Activated naive CD4-positive, alpha-beta T cell treated with anti-CD3 and anti-CD28 coated beads for 36 hours (primary cell): ENCODE data around the gene DPP6. TPM values are rescaled to one million over a fixed set of nuclear protein-coding genes. Genes with fewer than 3 reads are reported as not detected.

ENCODE experiments used
- CTCF ChIA-PET: fragments of 350-600 bp; sonication (Branson Sonifier 250); formaldehyde crosslinking; loops from one replicate; lab custom pipeline; 2021; ENCODE audit warnings: antibody characterized with exemption; lab: Charles Lee
- DNase-seq: peaks from one replicate; pipeline ENCODE4 v3.0.0-alpha.2; 2020
- H3K27ac Mint-ChIP-seq: one replicate; pipeline ENCODE4 v1.8.0; 2021; ENCODE audit warnings: mild to moderate bottlenecking, mixed read lengths
- H3K27me3 Mint-ChIP-seq: one replicate; pipeline ENCODE4 v1.8.0; 2021; ENCODE audit warnings: low read depth, mixed read lengths
- H3K36me3 Mint-ChIP-seq: one replicate; pipeline ENCODE4 v1.8.0; 2021; ENCODE audit warnings: low read depth, mixed read lengths
- H3K4me1 Mint-ChIP-seq: one replicate; pipeline ENCODE4 v1.8.0; 2021; ENCODE audit warnings: low read depth, mixed read lengths
- H3K4me3 Mint-ChIP-seq: one replicate; pipeline ENCODE4 v1.8.0; 2021; ENCODE audit warnings: mild to moderate bottlenecking, moderate library complexity, mixed read lengths
- H3K9me3 Mint-ChIP-seq: one replicate; pipeline ENCODE4 v1.8.0; 2021; ENCODE audit warnings: mixed read lengths
- intact Hi-C: fragments of 100-400 bp; cut with micrococcal nuclease; formaldehyde crosslinking; loops from one replicate; pipeline ENCODE4 v1.15.1; 2023
- total RNA-seq, 2 experiments: library from RNA; stranded (reverse); gene quantifications; one replicate each; pipeline ENCODE4 v1.2.3, GENCODE V29; 2021

The DPP6 gene
- total RNA-seq, 2 experiments from 2014 or later: not detected

- Mint-ChIP-seq H3K36me3 (no peaks in the 10 kb centered on the region), H3K4me1 (no peaks in the 10 kb centered on the region), H3K27me3 (no peaks in the 10 kb centered on the region), H3K9me3 (peaks cover 2% of the 10 kb centered on the region), H3K4me3 (no peak overlapping the region), H3K27ac (no peak overlapping the region)
- CTCF ChIA-PET: no interaction called here
- intact Hi-C loops: no loop called here
- no peak for DNase-seq
These were observed 286.7 kb downstream of the DPP6 start for GRCh38 chr7:154338701-154339506.

DNA sequence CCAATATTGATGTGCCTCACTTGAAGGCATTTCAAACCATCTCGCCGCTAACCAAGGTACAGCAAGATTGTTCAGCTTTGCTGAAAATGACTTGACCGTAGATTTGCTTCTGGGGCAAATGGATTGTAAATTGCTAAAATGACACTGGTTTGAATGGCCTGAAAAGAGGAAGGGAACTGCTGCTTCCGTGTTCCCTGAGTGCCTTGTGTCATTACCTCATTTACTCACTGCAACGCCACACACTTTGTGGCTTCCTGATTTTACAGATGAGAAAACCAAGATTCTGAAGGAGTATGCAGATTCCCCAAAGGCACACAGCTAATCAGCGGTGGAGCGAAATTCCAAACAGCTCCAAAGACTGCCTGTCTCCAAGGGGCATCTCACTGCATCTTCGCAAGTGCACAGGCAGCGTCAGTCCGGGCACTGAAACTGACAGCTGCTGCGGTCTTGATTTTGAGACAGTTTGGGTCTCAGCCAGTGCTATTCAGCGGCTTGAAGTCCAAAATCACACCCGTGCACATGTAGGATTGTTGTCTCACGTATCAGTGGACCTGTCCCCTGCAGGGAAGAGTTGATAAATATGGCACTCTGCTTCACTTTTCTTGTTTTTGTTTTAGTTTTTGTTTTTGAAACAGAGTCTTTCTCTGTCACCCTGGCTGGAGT, 290.9 kb downstream of the DPP6 start:
- Mint-ChIP-seq H3K4me1 (no peaks in the 10 kb centered on the region), H3K4me3 (no peak overlapping the region), H3K27ac (no peak overlapping the region), H3K27me3 (no peaks in the 10 kb centered on the region), H3K9me3 (peaks cover 2% of the 10 kb centered on the region), H3K36me3 (no peaks in the 10 kb centered on the region)
- DNase-seq: no peak
- CTCF ChIA-PET: no interaction called here
- intact Hi-C loops: no loop called here

GRCh38 chr7:154343778-154344412, 291.7 kb downstream of the DPP6 start:
- no peaks in the 10 kb centered on the region for H3K4me1 Mint-ChIP-seq
- intact Hi-C loops: no loop called here
- H3K27me3 Mint-ChIP-seq: no peaks in the 10 kb centered on the region
- H3K4me3 Mint-ChIP-seq: no peak overlapping the region
- CTCF ChIA-PET: no interaction called here
- H3K36me3 Mint-ChIP-seq: no peaks in the 10 kb centered on the region
- peaks cover 2% of the 10 kb centered on the region for H3K9me3 Mint-ChIP-seq
- no peak for DNase-seq
- H3K27ac Mint-ChIP-seq: no peak overlapping the region

DNA sequence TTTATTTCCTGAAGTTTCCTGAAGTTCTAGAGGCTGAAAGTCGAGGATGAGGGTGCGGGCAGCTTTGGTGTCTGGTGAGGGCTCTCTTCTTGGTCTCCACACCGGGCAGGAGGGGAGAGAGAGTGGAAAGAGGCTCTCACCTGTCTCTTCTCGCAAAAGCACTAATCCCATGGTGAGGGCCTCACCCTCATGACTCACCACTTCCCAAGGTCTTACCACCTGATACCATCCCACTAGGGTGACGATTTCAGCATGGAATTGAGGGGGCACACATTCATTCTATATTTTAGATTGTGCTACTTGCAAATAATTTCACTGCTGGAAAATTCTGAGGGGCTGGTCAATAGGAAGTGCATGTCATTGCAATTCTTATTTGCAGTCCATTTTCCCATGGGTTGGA, 292.9 kb downstream of the DPP6 start:
- Mint-ChIP-seq H3K27me3 (no peaks in the 10 kb centered on the region), H3K4me3 (no peak overlapping the region), H3K27ac (no peak overlapping the region), H3K9me3 (peaks cover 2% of the 10 kb centered on the region), H3K4me1 (no peaks in the 10 kb centered on the region), H3K36me3 (no peaks in the 10 kb centered on the region)
- no peak for DNase-seq
- intact Hi-C loops: no loop called here
- CTCF ChIA-PET: no interaction called here

- intact Hi-C loops: no loop called here
- H3K36me3 Mint-ChIP-seq: no peaks in the 10 kb centered on the region
- H3K27me3 Mint-ChIP-seq: no peaks in the 10 kb centered on the region
- peaks cover 2% of the 10 kb centered on the region for H3K9me3 Mint-ChIP-seq
- H3K27ac Mint-ChIP-seq: no peak overlapping the region
- no peaks in the 10 kb centered on the region for H3K4me1 Mint-ChIP-seq
- CTCF ChIA-PET: no interaction called here
- H3K4me3 Mint-ChIP-seq: no peak overlapping the region
- DNase-seq: no peak
These were observed 295.6 kb downstream of the DPP6 start for GRCh38 chr7:154347700-154348266.

GRCh38 chr7:154350892-154351291, 298.7 kb downstream of the DPP6 start:
- intact Hi-C loops: no loop called here
- Mint-ChIP-seq H3K4me1 (no peaks in the 10 kb centered on the region), H3K9me3 (peaks cover 4% of the 10 kb centered on the region), H3K27me3 (no peaks in the 10 kb centered on the region), H3K4me3 (no peak overlapping the region), H3K36me3 (no peaks in the 10 kb centered on the region), H3K27ac (no peak overlapping the region)
- CTCF ChIA-PET: no interaction called here
- no peak for DNase-seq

GRCh38 chr7:154353355-154353767, 301.2 kb downstream of the DPP6 start:
- Mint-ChIP-seq H3K4me1 (no peaks in the 10 kb centered on the region), H3K9me3 (peaks cover 4% of the 10 kb centered on the region)

GRCh38 chr7:154364170-154364569, 312.0 kb downstream of the DPP6 start:
- H3K36me3 Mint-ChIP-seq: no peaks in the 10 kb centered on the region
- intact Hi-C loops: no loop called here
- no peak overlapping the region for H3K4me3 Mint-ChIP-seq
- peaks cover 4% of the 10 kb centered on the region for H3K9me3 Mint-ChIP-seq
- H3K27me3 Mint-ChIP-seq: no peaks in the 10 kb centered on the region
- no peak overlapping the region for H3K27ac Mint-ChIP-seq
- CTCF ChIA-PET: no interaction called here
- no peaks in the 10 kb centered on the region for H3K4me1 Mint-ChIP-seq
- no peak for DNase-seq

More at GRCh38 chr7:154353355-154353767, 301.2 kb downstream of the DPP6 start:
- H3K27ac Mint-ChIP-seq: no peak overlapping the region
- CTCF ChIA-PET: no interaction called here
- no peaks in the 10 kb centered on the region for H3K36me3 Mint-ChIP-seq
- no peak overlapping the region for H3K4me3 Mint-ChIP-seq
- intact Hi-C loops: no loop called here
- no peaks in the 10 kb centered on the region for H3K27me3 Mint-ChIP-seq
- DNase-seq: no peak

- Mint-ChIP-seq H3K27me3 (no peaks in the 10 kb centered on the region), H3K4me1 (no peaks in the 10 kb centered on the region), H3K36me3 (peaks cover 1% of the 10 kb centered on the region), H3K4me3 (no peak overlapping the region), H3K27ac (no peak overlapping the region), H3K9me3 (peaks cover 11% of the 10 kb centered on the region)
- intact Hi-C loops: no loop called here
- no peak for DNase-seq
- CTCF ChIA-PET: no interaction called here
These were observed 319.2 kb downstream of the DPP6 start for GRCh38 chr7:154371424-154371823.

DNA sequence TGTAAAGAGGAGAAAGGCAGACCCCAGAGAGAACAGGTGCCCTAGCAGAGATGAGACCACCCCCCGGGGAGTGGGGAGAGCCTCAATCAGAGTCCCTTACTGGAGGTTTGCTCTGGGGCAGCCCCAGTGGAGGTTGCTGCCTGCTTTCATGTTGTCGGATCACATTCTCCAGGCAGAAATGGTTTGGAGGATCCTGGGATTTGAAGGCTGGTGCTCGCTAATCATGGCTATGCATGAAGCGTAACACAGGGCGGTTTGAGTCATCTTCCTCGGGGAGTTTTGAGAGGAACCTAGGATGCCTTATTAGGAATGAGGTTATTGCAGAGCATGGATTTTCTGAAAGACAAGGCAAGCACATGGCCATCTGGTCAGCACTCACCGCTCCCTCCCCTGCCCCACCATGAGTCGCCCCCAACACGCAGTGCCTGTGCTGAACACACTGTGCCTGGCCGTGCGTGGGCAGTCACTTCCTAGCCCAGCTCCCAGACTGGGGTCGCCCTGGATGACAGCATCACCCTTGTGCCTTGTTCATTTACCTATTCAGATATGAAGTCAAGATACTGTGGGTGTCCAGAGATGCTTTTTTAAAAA, 319.9 kb downstream of the DPP6 start:
- H3K9me3 Mint-ChIP-seq: peaks cover 7% of the 10 kb centered on the region
- no peak for DNase-seq
- H3K27ac Mint-ChIP-seq: no peak overlapping the region
- no peaks in the 10 kb centered on the region for H3K27me3 Mint-ChIP-seq
- CTCF ChIA-PET: no interaction called here
- peaks cover 1% of the 10 kb centered on the region for H3K36me3 Mint-ChIP-seq
- intact Hi-C loops: no loop called here
- H3K4me1 Mint-ChIP-seq: no peaks in the 10 kb centered on the region
- no peak overlapping the region for H3K4me3 Mint-ChIP-seq

GRCh38 chr7:154373956-154374355, 321.8 kb downstream of the DPP6 start:
- peaks cover 7% of the 10 kb centered on the region for H3K9me3 Mint-ChIP-seq
- CTCF ChIA-PET: no interaction called here
- no peak overlapping the region for H3K4me3 Mint-ChIP-seq
- H3K27me3 Mint-ChIP-seq: no peaks in the 10 kb centered on the region
- DNase-seq: no peak
- H3K27ac Mint-ChIP-seq: no peak overlapping the region
- intact Hi-C loops: no loop called here
- H3K36me3 Mint-ChIP-seq: peaks cover 1% of the 10 kb centered on the region
- H3K4me1 Mint-ChIP-seq: no peaks in the 10 kb centered on the region

- CTCF ChIA-PET: no interaction called here
- intact Hi-C loops: no loop called here
- DNase-seq: no peak
- H3K9me3 Mint-ChIP-seq: peaks cover 10% of the 10 kb centered on the region
- H3K27me3 Mint-ChIP-seq: no peaks in the 10 kb centered on the region
- no peaks in the 10 kb centered on the region for H3K4me1 Mint-ChIP-seq
- no peak overlapping the region for H3K4me3 Mint-ChIP-seq
- peaks cover 1% of the 10 kb centered on the region for H3K36me3 Mint-ChIP-seq
- H3K27ac Mint-ChIP-seq: no peak overlapping the region
These were observed 323.8 kb downstream of the DPP6 start for GRCh38 chr7:154375956-154376355.
